Measurements from ENCODE around the gene FAM83D.

The FAM83D gene, protein sequence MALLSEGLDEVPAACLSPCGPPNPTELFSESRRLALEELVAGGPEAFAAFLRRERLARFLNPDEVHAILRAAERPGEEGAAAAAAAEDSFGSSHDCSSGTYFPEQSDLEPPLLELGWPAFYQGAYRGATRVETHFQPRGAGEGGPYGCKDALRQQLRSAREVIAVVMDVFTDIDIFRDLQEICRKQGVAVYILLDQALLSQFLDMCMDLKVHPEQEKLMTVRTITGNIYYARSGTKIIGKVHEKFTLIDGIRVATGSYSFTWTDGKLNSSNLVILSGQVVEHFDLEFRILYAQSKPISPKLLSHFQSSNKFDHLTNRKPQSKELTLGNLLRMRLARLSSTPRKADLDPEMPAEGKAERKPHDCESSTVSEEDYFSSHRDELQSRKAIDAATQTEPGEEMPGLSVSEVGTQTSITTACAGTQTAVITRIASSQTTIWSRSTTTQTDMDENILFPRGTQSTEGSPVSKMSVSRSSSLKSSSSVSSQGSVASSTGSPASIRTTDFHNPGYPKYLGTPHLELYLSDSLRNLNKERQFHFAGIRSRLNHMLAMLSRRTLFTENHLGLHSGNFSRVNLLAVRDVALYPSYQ
- 0.72 to 9.5 (median 3.0) reads per million in 17 experiments for total RNA-seq

GRCh38 chr20:38926142-38926933 is at the start of gene FAM83D:
FAM83D (plus strand) TSS chr20:38926417; CDS start chr20:38926443, 26 bp downstream.
- peak; percentile 99 to 100 (median 99) for DNase-seq

GRCh38 chr20:38877483-38877882 is 48.7 kb upstream of the FAM83D start:
- DNase-seq, result no peak

DNA sequence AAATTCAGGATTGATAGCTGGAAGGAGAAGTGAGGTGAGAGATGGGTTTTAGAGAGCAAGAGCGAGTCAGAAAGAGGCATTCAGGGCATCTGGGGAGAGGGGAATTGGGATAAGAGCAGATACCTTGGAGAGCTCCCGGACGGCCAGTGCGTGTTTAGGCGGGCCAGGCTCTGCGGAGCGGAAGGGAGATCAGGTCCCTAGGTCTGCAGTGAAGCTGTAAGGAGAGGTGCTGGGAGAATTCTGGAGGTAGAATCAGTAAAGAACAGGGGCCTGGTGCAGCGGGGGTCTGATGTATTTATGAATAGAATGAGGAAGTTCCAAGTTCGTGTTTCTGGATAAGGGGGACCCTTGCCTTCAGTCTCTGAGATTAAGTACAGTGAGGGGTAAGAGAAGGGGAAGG is 47.4 kb upstream of the FAM83D start:
- DNase-seq, result no peak

GRCh38 chr20:38880952-38881735 is 45.1 kb upstream of the FAM83D start:
- DNase-seq, result no peak

DNA sequence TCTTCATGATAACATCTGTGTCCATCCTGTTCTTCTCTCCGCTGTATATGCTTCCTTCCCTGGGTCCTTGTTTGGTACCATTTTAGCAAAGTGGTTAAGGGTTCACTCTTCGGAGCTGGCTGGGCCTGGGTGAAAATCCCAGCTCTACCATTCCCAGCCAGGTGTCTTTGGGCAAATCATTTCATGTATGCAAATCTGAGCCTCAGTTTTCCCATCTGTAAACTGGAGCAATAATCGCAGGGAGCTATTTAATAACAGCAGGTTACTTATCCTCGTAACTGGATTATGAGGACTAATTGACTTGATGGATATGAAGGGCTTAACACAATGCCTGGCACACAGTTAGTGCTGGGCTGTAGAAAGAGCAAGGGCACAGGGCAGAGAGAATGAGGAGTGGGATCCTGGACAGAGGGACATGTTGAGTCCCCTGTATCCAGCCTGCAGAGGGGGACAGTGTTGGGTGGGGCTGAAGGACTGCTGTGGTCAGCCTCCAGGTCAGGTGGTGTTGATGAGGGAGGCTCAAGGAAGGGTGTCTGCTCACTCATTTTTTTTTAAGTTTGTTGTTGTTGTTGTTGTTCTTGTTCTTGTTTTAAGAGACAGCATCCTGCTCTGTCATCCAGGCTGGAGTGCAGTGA is 44.3 kb upstream of the FAM83D start:
- DNase-seq, result no peak

- DNase-seq, result no peak
Observed at GRCh38 chr20:38882600-38882999, 43.6 kb upstream of the FAM83D start.

DNA sequence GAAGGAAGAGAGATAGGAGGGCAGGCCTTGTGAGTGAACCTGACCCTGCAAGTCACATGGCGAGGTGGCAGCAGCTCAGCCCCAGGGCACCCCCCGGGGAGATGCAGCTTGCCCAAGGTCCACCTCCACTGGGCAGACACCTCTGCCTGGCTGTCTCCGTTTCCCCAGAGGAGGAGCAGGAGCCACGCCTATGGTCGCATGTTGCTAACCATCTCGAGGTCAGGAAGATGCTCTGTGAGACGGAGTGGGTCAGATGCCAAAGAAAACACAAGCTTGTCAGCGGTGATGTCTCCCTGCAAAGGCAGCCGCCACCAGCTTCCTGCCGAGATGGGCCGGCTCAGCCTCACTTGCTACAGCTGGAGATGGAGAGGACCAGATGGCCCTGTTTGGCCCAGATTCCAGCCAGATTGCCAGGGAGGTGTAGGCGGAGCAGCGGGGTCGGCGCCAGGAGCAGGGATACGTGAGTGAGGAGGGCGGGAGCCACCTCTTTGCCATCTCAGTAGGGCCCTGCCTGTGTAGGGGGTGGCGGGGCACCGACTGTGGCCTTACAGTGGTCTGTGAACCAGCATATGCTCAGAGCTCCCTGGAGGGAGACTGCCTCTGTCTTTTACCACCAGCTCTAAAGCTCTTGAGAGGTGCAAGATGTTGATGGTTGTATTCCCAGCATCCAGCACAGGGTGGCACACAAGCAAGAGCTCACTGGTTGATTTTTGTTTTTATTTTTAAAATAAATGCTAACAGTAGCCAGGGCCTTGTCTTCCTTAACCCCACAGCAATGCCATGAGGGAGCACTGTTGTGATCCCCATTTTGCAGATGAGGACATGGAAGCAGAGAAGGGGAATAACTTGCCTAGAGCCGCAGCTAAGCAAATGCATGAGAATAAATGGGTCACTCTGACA is 42.9 kb upstream of the FAM83D start:
- DNase-seq, result no peak

DNA sequence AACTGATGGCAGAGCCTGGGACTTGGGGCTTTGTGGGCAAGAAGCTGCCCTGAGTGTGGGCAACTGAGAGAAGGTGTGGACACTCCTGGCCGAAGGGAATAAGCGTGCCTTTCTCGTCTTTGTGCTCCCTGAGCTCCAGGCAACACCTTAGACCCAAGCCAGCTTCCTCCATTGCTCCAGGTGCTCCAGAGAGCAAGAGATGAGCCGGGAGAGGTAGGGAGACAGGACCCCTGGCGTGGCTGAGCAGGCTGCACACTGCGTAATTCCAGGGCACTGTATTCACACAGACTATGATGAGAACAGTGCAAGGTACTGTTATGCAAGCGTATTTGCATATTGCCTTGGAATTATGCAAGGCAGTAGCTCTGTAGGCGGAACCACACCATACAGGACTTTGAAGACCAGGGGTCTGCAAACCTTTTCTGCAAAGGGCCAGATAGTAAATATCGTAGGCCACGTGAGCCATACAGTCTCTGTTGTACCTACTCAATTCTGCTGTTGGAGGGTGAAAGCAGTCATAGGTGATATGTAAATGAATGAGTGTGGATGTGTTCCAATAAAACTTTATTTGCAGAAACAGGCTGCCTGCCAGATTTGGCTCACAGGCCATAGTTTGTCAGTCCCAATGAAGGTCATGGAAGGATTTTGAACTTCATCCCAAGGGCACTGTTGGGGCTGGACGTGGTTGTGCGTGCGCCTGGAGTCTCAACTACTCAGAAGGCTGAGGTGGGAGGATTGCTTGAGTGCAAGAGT is 42.1 kb upstream of the FAM83D start:
- DNase-seq, result peak; percentile 17 to 63 (median 48)

DNA sequence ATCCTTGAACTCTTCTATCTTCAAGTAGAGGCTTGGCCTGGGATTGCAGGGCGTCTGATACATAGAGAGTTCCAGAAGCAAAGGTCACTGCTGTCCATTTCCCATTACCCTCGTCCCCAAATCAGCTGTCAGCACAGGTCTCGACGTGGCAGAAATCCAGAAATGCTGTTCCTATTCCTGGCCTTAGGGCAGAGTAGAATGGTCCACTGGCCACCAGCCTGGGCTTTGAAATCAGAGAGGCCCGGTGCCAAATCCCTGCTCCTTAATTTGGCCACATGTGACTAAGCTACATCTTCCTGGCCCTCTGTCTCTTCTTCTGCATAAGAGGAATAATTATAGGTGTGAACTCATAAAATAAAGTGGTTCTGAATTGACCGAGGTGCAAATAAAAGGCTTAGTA is 40.9 kb upstream of the FAM83D start:
- no peak for DNase-seq

DNA sequence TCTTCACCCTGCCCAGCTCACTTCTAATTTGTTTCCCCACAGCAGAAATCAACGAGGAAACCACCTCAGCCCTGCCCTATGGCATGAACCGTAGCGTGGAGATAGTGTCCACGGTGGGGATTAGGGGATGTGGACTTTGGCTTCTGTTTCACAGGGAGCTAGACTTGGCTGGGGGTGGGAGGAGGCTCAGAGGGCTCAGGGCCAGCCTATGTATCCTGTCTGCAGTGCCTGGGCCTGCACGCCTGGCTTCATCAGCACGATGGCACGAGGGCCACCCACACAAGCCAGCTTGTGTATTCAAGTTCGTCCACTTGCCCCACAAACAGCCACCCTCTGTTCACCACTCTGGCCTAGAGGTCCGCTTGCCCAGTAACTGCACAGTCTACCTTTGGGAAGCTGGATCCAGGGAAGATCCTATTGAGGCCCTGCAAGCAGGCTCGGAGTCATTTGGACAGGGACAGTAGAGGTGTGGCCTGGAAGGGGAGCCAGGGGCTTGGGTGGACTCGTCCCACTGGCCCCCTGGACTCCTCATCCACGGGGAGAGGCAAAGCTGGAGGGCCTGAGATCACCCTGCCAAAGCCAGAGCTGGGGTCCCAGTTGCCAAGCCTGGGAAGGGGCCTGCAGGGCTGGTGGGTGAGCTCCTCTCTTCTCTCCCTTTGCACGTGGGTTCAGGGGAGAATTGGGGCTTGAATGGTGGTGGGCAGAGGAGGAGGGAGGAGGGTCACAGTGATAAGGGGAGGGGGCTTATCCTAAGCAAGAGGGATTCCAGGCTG is 38.0 kb upstream of the FAM83D start:
- DNase-seq, result no peak

GRCh38 chr20:38889050-38889449 is 37.2 kb upstream of the FAM83D start:
- DNase-seq, result no peak

DNA sequence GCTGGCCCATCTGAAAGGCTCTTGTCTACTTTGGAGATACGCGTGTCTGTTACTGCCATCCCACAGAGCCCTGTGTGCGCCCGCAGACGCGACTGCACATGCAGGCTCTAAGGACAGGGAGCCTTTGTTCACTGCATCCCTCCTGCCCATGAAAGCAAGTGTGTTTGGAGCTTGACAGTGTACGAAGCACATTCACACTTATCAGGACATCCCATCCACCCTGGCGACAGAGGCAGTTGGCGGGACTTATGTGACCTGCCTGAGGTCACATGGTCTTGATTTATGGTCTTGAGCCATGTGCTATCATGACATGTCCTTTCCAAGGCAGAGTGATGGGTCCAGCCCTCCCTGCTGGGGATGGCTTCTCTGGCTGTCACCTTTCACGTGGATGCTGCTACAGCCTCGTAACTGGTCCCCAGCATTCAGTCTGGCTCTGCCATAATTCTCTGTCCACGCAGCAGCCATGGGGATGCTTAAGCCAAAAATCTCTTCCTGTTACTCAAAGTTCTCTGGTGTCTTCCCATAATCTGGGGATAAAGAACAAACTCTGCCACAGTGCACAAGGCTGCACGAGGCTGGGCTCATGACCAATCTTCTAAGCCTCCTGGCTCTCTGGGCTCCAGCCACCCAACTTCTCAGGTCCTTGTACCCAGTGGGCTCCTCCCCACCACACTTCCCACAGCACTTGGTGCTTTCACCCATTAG is 36.3 kb upstream of the FAM83D start:
- no peak for DNase-seq

DNA sequence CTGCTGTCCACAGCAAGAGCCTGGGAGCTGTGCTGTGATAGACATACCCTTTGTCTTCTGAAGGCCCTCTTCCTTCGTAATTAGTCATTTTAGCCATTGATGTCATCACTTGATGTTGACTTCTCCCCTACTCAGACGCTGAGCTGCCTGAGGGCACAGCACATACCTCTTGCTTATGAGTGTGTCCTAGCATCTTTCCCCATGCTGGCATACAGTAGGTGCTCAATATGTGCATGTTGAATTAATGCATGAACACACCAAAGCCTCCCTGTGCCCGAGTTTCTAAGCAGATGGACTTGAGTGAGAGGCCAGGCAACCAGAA is 35.8 kb upstream of the FAM83D start:
- DNase-seq, result peak in 1 of 4 experiments; percentile 18

- DNase-seq, result peak in 1 of 4 experiments; percentile 14
Observed at GRCh38 chr20:38892091-38892981, 33.9 kb upstream of the FAM83D start.

DNA sequence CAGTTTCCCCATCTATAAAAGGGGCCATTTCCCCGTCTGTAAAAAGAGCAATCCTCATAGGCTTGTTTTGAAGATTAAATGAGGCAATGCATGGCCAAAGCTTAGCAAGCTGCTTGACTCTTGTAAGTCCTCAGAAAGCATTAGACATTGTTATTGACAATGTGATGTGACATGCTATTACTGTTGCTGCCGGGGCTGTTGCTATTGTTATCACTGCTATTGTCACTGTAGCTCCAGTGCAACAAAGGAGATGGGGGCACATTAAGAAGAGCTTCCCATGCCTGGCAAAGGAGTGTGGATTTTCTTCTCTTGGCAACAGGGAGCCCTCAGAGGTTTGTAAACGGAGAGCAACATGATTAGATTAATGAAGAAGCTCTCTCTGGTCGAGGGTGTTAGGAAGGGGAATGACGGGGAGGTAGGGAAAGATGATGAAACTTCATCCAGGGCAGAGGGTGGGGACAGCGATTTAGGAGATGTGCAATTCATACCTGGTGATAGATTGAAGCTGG is 33.1 kb upstream of the FAM83D start:
- DNase-seq, result no peak

GRCh38 chr20:38893565-38894090 is 32.6 kb upstream of the FAM83D start:
- peak; percentile 62 to 86 (median 76) for DNase-seq

Measured in suppressor macrophage (primary cell).